T-helper 9 cell (primary cell): ENCODE results near the gene LRRC56.
A peak's percentile ranks its signal among the peaks of the same experiment; 100 is the strongest.

ENCODE experiments used
- DNase-seq: peaks from one replicate; pipeline ENCODE4 v3.0.0-alpha.2; 2020
- total RNA-seq, 2 donors: gene quantifications; one replicate each; lab custom pipeline; 2026; lab: John Stamatoyannopoulos, UW

The LRRC56 gene, protein sequence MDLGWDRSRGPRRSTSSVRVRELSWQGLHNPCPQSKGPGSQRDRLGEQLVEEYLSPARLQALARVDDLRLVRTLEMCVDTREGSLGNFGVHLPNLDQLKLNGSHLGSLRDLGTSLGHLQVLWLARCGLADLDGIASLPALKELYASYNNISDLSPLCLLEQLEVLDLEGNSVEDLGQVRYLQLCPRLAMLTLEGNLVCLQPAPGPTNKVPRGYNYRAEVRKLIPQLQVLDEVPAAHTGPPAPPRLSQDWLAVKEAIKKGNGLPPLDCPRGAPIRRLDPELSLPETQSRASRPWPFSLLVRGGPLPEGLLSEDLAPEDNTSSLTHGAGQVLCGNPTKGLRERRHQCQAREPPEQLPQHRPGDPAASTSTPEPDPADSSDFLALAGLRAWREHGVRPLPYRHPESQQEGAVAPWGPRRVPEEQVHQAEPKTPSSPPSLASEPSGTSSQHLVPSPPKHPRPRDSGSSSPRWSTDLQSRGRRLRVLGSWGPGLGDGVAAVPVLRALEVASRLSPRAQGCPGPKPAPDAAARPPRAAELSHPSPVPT
- total RNA-seq = 10.4 to 10.8 reads per million in 2 donors

DNA sequence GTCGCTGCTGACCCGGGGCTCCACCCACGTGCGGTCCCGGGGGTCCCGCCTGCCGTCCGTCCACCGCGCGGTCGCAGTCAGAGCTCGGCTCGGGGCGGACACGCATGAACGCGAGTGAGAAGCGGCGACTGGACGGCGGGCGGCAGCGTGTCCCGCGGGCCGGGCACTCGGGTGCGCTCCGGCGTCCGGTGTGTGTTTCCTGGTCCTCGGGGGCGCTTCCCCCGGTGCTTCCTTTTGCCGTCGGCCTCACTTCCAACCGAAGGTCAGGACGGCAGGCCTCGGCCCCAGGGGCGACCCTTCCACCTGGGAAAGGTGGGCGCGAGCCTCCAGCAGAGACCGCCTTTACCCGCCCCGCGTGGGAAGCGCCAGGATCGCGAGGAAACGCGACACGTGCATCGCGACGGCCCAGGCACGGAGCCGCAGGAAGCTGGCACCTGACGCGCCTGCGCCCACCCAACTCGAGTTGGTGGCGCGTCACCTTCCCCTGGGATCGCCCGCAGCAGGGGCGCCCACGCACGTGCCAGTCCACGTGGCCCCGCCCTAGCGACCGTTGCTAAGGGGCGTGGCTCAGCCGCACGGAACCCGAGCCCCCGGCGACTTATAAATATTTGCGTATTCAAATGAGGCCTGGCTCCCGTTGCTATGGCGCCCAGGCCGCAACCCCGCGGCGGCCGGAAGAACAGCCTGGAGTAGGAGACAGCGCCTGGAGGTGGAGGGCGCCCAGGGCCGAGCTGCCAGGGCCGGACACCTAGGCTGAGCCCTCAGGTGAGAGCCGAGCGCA, at the start of gene LRRC56:
Gene LRRC56, plus strand, starts transcription at position 687 of the 781 bp plus-strand sequence. CDS start 3,158 bp downstream, outside the sequence.
- DNase-seq = peak; percentile 87

DNA sequence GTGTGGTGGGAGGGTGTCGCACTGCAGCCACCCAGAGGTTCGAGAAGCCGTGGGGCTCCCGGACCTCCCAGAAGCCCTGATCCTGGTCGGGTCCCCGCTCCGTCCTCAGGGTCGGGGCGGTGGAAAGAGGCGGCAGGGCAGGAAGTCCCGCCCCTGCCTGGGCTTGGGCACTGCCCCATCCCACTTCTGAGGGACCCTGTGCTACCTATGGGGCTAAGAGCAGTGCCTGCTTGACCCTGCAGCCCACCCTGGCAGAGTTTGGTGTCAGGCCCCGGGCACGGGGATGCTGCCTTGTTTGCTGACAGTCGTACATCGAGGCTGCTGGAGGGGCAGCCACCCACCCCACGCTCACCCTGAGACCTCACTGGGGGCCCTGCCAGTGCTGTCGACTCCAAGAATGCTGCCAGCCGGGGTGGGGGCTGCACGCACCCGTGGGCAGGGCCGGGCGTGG, 49.7 kb upstream of the LRRC56 start:
- DNase-seq = no peak

DNA sequence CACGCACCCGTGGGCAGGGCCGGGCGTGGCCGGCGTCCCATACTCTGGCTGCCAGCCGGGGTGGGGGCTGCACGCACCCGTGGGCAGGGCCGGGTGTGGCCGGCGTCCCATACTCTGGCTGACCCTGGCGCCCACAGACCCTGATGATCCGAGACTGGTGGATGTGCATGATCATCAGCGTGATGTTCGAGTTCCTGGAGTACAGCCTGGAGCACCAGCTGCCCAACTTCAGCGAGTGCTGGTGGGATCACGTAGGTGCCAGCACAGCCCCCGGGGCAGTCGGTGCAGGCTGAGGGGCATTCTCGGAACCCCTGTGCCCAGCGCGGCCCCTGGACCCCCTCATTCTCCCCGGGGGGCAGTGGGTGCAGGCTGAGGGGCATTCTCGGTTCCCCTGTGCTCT, 49.3 kb upstream of the LRRC56 start:
- no peak for DNase-seq

DNA sequence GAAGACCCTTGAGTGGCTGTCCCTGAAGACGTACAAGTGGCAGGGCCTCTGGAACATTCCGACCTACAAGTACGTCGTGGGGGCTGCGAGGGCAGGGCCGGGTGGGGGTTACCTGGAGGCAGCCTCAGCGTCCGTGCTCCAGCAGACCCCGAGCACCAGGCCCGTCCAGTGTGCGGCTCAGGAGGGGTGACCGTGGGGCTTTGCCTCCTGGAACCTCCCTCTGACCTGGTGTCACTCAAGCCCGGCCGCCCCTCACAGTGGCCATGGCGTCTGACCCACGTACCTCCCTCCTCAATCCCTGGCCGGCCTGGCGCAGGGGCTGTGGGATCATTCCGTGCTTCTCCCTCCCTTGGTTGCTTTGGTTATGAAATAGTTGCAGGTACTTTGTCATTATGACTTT, 48.7 kb upstream of the LRRC56 start:
- DNase-seq = no peak

DNA sequence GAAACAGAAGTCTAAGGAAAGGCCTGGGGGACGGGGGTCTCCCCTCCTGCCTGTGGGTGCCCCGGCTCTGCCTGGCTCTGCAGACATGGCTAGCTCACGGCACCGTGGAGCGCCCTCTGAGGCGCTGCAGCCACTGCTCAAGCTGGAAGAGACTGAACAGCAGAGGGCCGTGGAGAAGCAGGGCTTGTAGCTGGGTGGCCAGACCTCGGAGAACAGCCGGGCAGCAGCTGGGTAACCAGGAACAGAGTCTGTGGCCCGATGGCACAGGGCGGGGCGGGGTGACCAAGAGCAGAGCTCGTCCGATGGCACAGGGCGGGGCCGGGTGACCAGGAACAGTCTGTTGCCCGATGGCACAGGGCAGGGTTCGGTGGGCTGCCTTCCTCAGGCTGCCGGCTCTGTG, 48.3 kb upstream of the LRRC56 start:
- DNase-seq = no peak

DNA sequence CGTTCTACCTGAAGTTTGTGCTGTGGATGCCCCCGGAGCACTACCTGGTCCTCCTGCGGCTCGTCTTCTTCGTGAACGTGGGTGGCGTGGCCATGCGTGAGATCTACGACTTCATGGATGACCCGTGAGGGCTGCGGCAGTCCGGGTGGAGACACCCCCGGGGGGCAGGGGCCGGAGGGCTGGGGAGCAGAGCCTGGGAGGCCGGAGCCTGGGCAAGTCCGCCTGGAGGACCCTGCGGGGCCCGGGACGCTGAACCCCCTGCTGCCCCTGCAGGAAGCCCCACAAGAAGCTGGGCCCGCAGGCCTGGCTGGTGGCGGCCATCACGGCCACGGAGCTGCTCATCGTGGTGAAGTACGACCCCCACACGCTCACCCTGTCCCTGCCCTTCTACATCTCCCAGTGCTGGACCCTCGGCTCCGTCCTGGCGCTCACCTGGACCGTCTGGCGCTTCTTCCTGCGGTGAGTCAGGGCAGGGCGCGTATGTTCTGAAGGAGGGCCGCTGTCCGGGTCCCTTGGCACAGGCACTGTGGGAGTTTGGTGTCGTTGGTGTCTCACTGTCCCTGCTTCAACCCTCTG, 47.6 kb upstream of the LRRC56 start:
- DNase-seq = no peak

DNA sequence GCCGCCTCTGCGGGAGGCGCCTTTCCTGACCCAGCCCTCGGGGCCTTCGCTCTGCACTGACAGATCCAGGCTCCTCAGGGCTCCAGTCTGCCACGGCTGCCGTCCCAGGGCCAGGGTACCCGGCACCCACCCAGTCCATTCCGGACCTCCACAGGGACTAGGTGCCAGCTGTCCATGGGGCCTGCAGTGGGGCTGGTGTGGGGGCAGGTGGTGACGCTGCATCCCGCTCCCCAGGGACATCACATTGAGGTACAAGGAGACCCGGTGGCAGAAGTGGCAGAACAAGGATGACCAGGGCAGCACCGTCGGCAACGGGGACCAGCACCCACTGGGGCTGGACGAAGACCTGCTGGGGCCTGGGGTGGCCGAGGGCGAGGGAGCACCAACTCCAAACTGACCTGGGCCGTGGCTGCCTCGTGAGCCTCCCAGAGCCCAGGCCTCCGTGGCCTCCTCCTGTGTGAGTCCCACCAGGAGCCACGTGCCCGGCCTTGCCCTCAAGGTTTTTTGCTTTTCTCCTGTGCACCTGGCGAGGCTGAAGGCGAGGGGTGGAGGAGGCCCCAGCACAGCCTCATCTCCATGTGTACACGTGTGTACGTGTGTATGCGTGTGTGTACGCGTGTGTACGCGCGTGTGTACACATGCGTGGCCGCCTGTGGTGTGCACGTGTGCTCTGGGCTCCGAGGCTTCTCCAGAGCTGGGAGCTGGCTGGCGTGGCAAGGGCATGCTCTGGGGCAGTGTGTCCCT, 47.0 kb upstream of the LRRC56 start:
- no peak for DNase-seq

DNA sequence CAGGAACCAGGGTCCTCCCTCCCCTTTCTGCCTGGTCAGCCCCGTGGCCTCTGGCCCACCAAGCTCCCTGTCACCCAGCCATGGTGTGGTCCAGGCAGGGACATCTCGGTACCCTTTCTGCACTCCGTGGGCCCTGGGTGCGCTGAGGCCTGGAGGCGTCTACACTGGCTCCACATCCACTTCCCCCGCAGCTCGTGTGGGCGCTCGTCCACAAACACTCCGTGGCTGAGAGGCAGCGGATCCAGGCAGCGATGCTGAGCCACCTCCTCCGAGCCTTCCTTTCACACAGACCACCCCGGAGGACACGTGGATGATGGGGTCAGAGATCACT, 46.4 kb upstream of the LRRC56 start:
- no peak for DNase-seq

DNA sequence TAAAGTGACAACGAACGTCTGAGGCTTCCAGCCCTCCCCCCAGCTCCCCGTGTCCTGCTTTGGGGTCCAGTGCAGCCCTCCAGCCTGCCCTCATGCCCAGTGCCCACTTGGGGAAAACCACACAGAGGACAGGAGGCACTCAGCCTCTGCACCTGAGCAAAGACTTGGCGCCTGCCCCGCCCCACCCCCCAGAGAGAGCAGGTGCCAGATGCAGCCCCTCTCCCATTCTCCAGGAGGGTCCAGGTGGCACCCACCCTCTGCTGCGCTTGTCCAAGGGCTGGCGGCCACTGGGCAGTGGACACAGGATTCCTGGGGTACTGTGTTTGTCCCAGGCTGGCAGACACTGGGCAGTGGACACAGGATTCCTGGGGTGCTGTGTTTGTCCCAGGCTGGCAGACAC, 46.0 kb upstream of the LRRC56 start:
- DNase-seq = no peak

DNA sequence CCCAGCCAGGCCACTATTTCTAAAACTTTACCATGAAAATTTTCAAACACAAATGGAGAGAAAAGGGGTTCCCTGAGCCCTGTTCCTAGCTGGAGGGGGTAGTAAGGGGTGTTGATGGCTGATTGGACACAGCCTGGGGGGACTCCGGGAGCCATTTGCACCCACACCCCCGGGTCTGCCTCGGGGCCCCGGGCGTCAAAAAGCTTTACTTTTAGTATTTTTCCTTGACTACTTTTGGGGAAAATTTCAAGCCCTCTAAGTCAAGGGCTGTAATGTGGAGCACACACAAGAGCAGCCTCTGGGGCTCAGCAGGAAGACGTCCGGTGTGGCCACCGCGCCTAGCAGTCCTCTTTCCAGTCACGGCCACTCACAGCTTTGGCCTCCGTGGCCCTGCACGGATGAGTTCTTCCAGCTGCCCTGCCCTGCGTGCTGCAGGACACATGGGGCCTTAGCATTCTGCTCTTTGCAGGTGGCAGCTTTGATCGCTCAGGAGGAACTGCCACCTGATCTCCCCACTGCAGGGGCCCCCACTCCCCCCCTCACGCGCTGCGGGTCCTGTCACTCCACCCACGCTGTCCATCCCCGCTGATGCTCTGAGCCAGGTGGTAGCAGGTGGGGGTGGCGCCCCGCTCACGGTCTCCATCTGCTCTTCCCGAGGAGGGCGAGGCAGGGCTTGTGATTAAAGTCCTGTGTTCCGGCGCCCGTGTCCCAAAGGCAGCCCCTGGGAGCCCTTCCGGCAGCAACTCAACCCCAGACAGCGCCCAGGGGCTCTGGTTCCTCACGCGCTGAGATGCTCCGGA, 44.7 kb upstream of the LRRC56 start:
- DNase-seq = no peak

DNA sequence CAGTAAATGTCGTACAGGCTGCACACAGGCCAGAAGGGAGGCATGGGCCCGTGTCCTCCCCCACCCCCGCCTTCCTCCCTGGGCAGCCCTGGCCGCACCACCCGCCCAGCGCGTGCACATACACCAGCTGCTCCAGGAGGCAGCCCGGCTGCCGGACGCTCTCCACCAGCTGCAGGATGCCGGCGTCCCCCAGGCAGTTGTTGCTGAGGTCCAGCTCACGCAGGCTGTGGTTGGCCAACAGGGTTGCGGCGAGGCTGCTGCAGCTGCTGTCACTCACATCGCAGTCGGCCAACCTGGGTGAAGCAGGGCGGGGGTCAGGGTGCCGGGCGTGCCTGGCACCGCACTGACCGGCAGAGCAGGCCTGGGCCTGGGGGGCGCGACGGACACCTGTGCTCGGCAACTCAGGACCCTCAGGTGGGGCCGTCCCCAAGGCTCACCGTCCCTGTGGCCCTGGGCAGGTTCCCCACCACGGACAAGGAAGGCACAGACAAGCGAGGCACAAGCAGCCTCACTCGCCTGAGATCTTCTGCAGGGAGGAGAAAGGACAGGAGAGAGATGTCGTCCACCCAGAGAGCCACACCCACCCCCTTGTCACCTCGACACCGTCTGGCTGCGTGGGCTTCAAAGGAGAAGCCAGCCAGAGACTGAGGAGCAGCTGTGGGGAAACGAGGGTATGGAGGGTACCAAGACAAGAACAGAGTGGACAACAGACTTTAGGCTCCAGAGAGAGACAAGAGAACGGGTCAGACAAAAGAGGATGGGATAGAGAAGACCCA, 42.4 kb upstream of the LRRC56 start:
- no peak for DNase-seq

DNA sequence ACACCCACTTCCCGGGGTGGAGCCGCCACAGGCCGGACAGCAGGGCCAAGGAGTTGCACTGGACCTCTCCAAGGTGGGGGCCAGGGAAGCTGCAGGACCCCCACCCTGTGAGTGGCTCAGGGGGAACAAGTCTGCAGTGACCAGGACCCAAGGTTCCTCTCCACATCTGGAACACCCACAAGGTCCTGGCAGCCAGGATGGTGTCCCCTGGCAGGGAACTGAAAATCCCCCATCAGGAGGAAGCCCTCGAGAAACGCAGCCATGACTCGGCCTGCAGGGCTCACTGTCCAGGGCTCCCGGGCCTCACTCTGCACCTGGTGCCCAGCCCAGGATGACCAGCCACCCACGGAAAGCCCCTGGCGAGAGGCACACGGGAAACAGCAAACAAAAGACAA, 41.8 kb upstream of the LRRC56 start:
- no peak for DNase-seq

DNA sequence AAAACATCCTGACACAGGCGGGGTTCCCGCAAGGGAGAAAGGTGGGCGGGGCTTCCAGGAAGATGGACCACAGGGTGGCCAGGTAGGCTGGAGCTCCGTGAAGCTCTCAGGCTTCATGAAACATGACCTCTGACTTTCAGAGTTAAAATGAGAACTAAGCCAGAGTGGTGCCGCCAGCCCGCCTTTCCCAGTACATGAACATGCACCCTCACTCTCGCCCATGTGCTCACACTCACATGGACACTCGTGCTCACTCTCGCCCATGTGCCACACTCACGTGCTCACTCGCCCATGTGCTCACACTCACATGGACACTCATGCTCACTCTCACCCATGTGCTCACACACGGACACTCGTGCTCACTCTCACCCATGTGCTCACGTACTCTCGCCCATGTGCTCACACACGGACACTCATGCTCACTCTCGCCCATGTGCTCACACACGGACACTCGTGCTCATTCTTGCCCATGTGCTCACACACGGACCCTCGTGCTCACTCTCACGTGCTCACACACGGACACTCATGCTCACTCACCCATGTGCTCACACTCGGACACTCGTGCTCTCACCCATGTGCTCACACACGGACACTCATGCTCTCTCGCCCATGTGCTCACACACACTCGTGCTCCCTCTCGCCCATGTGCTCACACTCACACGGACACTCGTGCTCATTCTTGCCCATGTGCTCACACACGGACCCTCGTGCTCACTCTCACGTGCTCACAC, 40.3 kb upstream of the LRRC56 start:
- DNase-seq = no peak

DNA sequence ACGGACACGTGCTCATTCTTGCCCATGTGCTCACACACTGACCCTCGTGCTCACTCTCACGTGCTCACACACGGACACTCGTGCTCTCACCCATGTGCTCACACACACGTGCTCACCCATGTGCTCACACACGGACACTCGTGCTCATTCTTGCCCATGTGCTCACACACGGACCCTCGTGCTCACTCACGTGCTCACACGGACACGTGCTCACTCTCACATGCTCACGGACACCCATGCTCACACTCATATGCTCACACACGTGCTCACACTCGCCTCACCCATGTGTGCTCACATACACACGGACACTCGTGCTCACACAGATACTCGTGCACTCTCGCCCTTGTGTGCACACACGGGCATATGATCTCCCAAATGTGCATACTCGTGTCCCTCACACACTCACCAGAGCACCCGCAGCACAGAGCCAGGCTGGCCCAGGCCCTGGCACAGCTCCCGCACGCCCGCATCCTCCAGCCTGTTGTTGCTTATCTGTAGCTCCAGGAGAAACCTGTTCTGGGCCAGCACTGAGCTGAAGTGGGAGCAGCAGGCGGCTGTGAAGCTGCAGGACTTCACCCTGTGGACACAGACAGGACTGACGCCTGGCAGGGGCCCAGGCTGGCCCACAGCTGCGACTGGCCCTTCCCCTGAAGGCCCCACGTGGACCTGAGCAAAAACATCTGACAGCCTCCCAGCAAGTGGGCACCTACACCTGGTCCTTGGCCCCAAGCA, 39.6 kb upstream of the LRRC56 start:
- DNase-seq = no peak

DNA sequence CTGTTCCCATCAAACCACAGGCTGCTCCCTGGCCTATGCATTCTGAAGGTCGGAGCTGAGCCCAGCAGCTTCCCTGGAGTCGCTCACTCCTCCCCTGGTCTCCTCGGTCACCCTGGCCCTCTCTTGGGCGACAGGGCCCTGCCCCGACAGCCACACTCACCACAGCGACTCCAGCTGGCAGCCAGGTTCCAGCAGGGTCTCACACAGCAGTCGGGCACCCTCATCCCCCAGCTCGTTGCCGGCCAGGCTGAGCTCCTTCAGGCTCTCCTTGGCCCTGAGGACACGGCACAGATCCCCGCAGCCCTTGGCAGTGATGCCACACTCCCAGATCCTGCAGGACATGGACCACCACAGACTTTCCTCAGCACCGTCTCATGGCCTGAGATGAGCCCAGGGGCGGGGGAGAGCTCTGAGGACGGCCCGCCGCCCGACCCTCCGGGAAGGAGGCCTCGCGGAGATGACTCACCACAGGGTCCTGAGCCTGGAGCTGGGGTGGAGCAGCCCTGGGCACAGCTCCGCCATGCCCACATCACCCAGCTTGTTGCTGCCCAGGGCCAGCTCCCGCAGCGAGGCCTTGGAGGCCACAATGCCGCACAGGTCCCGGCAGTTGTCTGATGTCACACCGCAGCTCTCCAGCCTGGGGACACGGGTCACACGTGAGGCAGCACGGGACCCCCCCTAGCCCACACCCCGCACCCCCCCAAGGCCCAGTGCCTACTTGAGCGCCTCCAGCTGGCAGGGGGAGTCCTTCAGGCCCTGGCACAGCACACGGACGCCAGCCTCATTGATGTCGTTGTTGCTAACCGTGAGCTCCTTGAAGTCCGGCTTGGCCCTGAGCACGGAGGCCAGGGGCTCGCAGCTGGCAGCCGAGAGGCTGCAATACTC, 38.8 kb upstream of the LRRC56 start:
- no peak for DNase-seq

DNA sequence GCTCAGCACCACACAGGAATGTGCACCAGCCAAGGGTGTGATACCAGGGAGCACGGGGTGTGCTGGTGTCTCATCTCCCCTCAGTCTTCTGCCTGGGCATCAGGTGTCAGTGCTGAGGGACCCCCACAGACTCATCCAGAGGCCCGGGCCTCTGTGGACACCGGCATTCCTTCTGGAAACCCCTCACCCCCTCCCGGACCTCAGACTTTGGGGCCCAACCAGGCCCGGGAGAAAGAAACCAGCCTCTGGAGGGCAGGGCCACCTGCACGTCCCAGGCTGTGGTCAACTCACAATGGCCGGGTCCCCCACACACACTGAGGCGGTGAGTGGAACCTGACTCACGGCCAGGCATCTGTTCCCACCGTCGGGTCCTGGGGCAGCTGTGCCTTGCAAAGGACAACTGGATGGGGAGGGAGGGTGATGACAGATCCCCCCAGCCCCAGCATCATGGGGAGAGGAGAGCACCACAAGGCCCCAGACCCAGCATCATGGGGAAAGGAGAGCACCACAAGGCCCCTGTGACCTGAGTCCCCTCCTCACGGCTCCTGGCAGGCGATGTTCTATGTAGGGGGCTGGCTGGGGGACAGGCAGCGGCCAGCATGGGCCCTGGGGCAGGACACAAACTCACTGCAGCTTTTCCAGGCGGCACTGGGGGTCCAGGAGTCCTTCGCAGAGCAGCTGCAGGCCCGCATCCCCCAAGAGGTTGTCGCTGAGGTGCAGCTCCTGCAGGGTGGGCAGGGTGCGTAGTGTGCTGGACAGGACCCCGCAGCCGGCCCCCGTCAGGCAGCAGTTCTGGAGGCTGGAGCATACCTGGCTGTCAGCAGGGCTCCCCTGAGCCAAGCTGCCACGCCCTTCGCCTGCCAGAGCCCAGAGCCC, 37.9 kb upstream of the LRRC56 start:
- no peak for DNase-seq

DNA sequence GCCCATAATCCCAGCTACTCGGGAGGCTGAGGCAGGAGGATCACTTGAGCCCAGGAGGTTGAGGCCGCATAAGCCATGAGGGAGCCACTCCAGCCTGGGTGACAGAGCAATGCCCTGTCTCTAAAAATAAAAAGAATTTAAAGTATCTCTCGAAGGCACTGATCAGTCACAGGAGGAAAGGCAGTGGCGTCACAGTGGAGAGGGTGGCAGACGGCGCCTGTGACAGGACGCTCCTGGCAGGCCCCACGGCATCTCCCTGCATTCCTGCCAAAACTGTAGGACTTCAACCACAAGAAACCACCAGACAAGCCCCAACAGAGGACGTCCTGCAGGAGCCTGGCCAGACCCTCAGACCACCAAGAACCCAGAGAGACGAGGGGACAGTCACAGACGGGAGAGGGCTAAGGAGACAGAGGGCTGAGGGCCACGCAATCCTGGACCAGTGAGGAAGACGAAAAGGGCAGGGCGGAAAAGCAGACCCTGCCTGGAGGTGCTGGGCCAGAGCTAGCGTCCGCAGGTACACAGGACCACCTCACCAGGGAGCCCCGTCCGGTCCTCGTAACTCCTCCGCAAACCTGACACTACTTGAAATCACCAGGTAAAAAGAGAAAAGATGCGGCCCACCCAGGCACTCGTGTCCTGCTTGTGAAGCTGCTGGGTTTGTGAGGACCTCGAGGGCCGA, 36.2 kb upstream of the LRRC56 start:
- no peak for DNase-seq
